Thyroid gland (tissue), 4 donors: Measurements from ENCODE around the gene CTDSPL2. TPM values are rescaled to one million over a fixed set of nuclear protein-coding genes. Genes with fewer than 3 reads are reported as not detected.
A peak's percentile ranks its signal among the peaks of the same experiment; 100 is the strongest.
"Not testable (repeated sequence)": the region's sequence is repeated elsewhere in the genome, so short reads cannot be mapped to it uniquely, and the experiment has no call there.

ENCODE experiments used
- DNase-seq, 2 donors: peaks; one replicate each; pipeline ENCODE4 v3.0.0-alpha.2; 2019
- H3K27ac ChIP-seq, 3 donors: fragments of 200-600 bp; sonication (generic); 1 replicate in 2 of 3; 2 replicates in 1 of 3; pipeline ENCODE4 v1.5.1; 2016 to 2019; ENCODE audit warnings: mild to moderate bottlenecking in 1 of 3, moderate library complexity in 1 of 3
- H3K27me3 ChIP-seq: fragments of 200-600 bp; sonication (generic); one replicate; pipeline ENCODE4 v1.5.1; 2019
- H3K36me3 ChIP-seq, 2 donors: fragments of 200-600 bp; sonication (generic); one replicate each; pipeline ENCODE4 v1.5.1; 2016 to 2019
- H3K4me1 ChIP-seq, 2 donors: fragments of 200-600 bp; sonication (generic); one replicate each; pipeline ENCODE4 v1.5.1; 2017 to 2019
- H3K4me3 ChIP-seq, 3 donors: fragments of 200-600 bp; sonication (generic); replicated peaks in 1 of 3; 1 replicate in 2 of 3; 2 replicates in 1 of 3; pipeline ENCODE4 v1.5.1; 2016; ENCODE audit warnings: mild to moderate bottlenecking in 1 of 3
- H3K9me3 ChIP-seq: fragments of 200-600 bp; sonication (generic); one replicate; pipeline ENCODE4 v1.5.1; 2017
- POLR2A ChIP-seq, 2 donors: fragments of 450-650 bp; IDR thresholded peaks; one replicate each; pipeline ENCODE4 v1.6.1; 2017; ENCODE audit warnings: antibody characterized with exemption in 2 of 2, mild to moderate bottlenecking in 2 of 2, moderate library complexity in 1 of 2
- WGBS, 2 donors: methylation state at CpG; one replicate each; pipeline ENCODE4 v1.1.5; 2017; 5-methylcytosine and 5-hydroxymethylcytosine counted together
- intact Hi-C: fragments of 100-400 bp; cut with DNase I; formaldehyde crosslinking; loops from one replicate; pipeline ENCODE4 v1.15.1; 2023
- total RNA-seq, 4 donors: library from RNA; depleted of rRNA; stranded (reverse); fragments of >200 nt; gene quantifications; one replicate each; pipeline ENCODE4 v1.2.3, GENCODE V29; 2016
- TF ChIP-seq, protein P1 (sequence below), 6 experiments: fragments of 200-600 bp in 3 of 6; fragments of 450-650 bp in 3 of 6; sonication (generic) in 3 of 6; IDR thresholded peaks; one replicate each; pipeline ENCODE4 v1.5.1; 2016 to 2019; ENCODE audit warnings: antibody characterized with exemption in 6 of 6, mild to moderate bottlenecking in 2 of 6, inconsistent platforms in 1 of 6, moderate library complexity in 1 of 6

Gene CTDSPL2
- total RNA-seq, 4 donors from 2014 or later: 26.7 to 71.4 (median 53.5) TPM

DNA sequence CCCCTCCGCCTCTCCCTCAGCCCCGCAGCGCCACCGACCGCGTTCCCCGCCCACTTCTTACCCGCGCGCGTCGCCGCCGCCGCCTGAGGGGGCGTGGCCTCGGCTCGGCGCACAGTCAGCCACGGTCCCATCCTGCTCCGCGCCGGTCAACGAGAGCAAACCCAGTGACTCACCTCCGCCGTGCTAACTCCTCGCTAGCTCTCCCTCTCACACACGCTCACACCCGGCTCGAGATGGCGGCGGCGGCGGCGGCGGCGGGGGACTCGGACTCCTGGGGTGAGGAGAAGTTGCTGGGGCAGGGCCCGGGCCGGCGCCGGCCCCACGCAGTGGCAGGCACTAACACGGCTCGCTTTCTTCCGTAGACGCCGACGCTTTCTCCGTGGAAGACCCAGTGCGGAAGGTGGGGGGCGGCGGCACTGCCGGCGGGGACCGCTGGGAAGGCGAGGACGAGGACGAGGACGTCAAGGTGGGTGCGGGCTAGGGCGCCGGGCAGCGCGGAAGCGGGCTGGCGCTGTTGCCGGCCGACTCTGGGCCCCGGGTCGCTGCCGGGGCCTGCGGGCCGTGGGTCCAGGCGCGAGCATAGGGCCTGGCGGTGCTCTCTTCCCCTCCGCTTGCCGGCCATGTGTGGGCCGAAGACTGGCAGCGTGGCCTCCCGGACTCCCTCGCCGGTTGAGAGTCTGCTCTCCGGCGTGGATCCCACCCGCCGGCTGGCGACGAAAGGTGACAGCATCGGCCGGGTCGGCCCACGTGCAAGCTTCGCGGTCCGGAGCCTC is 109.7 kb downstream of the CTDSPL2 start, which contains the start of gene EIF3J:
Gene EIF3J (plus strand): TSS at position 186 of the 773 bp plus-strand sequence. CDS start 48 bp downstream, at position 234.
- no peaks in the 10 kb centered on the region for H3K27me3 ChIP-seq
- H3K4me3 ChIP-seq: peak within 1 kb of the TSS; percentile 89 to 94 (median 92)
- peak; percentile 96 for DNase-seq
- no peaks in the 10 kb centered on the region for H3K9me3 ChIP-seq
- TF ChIP-seq POLR2A (IDR thresholded peaks at IDR 0.05): peak; percentile 45 to 88
- TF ChIP-seq, protein P1, sequence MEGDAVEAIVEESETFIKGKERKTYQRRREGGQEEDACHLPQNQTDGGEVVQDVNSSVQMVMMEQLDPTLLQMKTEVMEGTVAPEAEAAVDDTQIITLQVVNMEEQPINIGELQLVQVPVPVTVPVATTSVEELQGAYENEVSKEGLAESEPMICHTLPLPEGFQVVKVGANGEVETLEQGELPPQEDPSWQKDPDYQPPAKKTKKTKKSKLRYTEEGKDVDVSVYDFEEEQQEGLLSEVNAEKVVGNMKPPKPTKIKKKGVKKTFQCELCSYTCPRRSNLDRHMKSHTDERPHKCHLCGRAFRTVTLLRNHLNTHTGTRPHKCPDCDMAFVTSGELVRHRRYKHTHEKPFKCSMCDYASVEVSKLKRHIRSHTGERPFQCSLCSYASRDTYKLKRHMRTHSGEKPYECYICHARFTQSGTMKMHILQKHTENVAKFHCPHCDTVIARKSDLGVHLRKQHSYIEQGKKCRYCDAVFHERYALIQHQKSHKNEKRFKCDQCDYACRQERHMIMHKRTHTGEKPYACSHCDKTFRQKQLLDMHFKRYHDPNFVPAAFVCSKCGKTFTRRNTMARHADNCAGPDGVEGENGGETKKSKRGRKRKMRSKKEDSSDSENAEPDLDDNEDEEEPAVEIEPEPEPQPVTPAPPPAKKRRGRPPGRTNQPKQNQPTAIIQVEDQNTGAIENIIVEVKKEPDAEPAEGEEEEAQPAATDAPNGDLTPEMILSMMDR (IDR thresholded peaks at IDR 0.05): no peak
- H3K36me3 ChIP-seq: no peaks in the 10 kb centered on the region
- peak within 1 kb of the TSS; percentile 89 to 99 (median 94) for H3K27ac ChIP-seq
- 0% methylated on average over 15 to 18 of the region's 97 CpGs for WGBS, 2 donors
- intact Hi-C loops: loop anchor here (10.0 kb wide), 1 partner anchor 252 kb away; the partner anchor contains the start of gene GOLM2
- H3K4me1 ChIP-seq: peaks cover 17 to 27% of the 10 kb centered on the region in 2 donors

DNA sequence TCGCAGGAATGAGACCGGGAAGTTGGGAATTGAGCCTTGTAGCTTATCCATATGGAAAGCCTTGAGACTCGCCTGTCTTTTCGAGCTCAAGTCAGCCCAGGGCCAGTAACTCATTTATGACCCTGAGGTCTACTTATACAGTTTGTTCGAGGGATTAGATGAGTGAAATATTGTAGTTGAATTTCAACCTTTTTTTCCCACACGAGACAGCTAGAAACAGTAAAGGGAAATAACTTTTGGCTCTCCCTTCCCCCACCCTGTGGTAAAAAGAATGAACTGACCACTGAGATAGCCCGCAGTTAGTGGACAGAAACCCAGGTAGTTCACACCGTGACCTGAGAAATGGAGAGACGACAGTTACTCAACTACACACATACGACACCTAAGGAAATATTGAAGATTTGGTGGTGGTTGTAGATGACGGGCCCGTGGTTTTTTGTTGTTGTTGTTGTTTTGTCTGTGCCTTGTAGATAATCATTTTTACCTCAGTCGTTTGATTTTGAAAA is 110.4 kb downstream of the CTDSPL2 start:
- intact Hi-C loops: loop anchor here (10.0 kb wide), 1 partner anchor 253 kb away; the partner anchor contains the start of gene GOLM2
- peak overlapping the region; percentile 89 to 94 (median 92) for H3K4me3 ChIP-seq
- H3K27ac ChIP-seq: peak overlapping the region; percentile 85 to 99 (median 89)
- TF ChIP-seq POLR2A (IDR thresholded peaks at IDR 0.05): no peak
- WGBS, 2 donors: 16 to 17% methylated on average over 12 to 13 of the region's 13 CpGs
- no peak for DNase-seq
- no peaks in the 10 kb centered on the region for H3K27me3 ChIP-seq
- no peaks in the 10 kb centered on the region for H3K36me3 ChIP-seq
- no peaks in the 10 kb centered on the region for H3K9me3 ChIP-seq
- peaks cover 24 to 30% of the 10 kb centered on the region in 2 donors for H3K4me1 ChIP-seq

GRCh38 chr15:44541282-44541958 is 114.0 kb downstream of the CTDSPL2 start:
- intact Hi-C loops: no loop called here
- TF ChIP-seq POLR2A (IDR thresholded peaks at IDR 0.05): no peak
- TF ChIP-seq, protein P1 (IDR thresholded peaks at IDR 0.05): no peak
- H3K27me3 ChIP-seq: no peaks in the 10 kb centered on the region
- peaks cover 23 to 28% of the 10 kb centered on the region in 2 donors for H3K4me1 ChIP-seq
- H3K36me3 ChIP-seq: no peaks in the 10 kb centered on the region
- DNase-seq: no peak
- H3K4me3 ChIP-seq: no peak overlapping the region
- H3K27ac ChIP-seq: peak overlapping the region in 2 of 3 donors; percentile 21 to 50
- H3K9me3 ChIP-seq: no peaks in the 10 kb centered on the region
- WGBS, 2 donors: 95 to 97% methylated on average over 4 of the region's 4 CpGs

- H3K27ac ChIP-seq: peak overlapping the region in 2 of 3 donors; percentile 21 to 50
These were observed 115.2 kb downstream of the CTDSPL2 start for GRCh38 chr15:44542596-44542995.

DNA sequence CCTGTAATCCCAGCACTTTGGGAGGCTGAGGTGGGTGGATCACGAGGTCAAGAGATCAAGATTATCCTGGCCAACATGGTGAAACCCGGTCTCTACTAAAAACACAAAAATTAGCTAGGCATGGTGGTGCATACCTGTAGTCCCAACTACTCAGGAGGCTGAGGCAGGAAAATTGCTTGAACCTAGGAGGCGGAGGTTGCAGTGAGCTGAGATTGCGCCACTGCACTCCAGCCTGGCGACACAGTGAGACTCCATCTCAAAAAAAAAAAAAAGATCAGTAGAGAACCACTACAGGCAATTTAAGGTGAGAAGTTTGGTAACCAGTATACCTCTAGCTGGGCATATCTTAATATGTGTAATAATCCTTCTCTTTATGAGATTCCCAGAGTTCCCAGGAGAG is 117.3 kb downstream of the CTDSPL2 start:
- H3K36me3 ChIP-seq, H3K27ac ChIP-seq, intact Hi-C loops, DNase-seq, H3K4me3 ChIP-seq, H3K27me3 ChIP-seq, H3K9me3 ChIP-seq: not testable (repeated sequence)
- peaks cover 19 to 23% of the 10 kb centered on the region in 2 donors for H3K4me1 ChIP-seq
- WGBS, 2 donors: 95 to 96% methylated on average over 5 of the region's 5 CpGs

More at GRCh38 chr15:44542596-44542995, 115.2 kb downstream of the CTDSPL2 start:
- DNase-seq: no peak
- Histone ChIP-seq H3K36me3 (no peaks in the 10 kb centered on the region), H3K4me1 (peaks cover 23 to 28% of the 10 kb centered on the region in 2 donors), H3K9me3 (no peaks in the 10 kb centered on the region), H3K4me3 (no peak overlapping the region), H3K27me3 (no peaks in the 10 kb centered on the region)
- TF ChIP-seq POLR2A (IDR thresholded peaks at IDR 0.05): no peak
- TF ChIP-seq, protein P1 (IDR thresholded peaks at IDR 0.05): no peak
- intact Hi-C loops: no loop called here
